Suprapubic skin (tissue), 3 donors: ENCODE results near the gene FASTKD3.

Experiments
- CTCF ChIP-seq, 2 donors: fragments of 200-600 bp in 1 of 2; fragments of 450-650 bp in 1 of 2; sonication (generic) in 1 of 2; IDR thresholded peaks; one replicate each; pipeline ENCODE4 v1.5.1; 2016 to 2019; ENCODE audit warnings: antibody characterized with exemption in 2 of 2, mild to moderate bottlenecking in 1 of 2, moderate library complexity in 1 of 2
- POLR2A ChIP-seq, 2 donors: fragments of 450-650 bp; IDR thresholded peaks; one replicate each; pipeline ENCODE4 v1.6.1; 2017; ENCODE audit warnings: antibody characterized with exemption in 2 of 2, mild to moderate bottlenecking in 2 of 2, moderate library complexity in 2 of 2

- no peak for TF ChIP-seq CTCF (IDR thresholded peaks at IDR 0.05)
- TF ChIP-seq POLR2A (IDR thresholded peaks at IDR 0.05), result no peak
Observed at GRCh38 chr5:7882926-7883325, 14.1 kb upstream of the FASTKD3 start.
